Suprapubic skin (tissue), 4 donors: Measurements from ENCODE around the gene SORCS3. TPM values are rescaled to one million over a fixed set of nuclear protein-coding genes. Genes with fewer than 3 reads are reported as not detected.

Experiments used
- DNase-seq, 2 donors: peaks; one replicate each; pipeline ENCODE4 v3.0.0-alpha.2; 2019; ENCODE audit warnings: low spot score in 2 of 2
- H3K27ac ChIP-seq: fragments of 200-600 bp; sonication (generic); one replicate; pipeline ENCODE4 v1.5.1; 2019
- H3K27me3 ChIP-seq: fragments of 200-600 bp; sonication (generic); one replicate; pipeline ENCODE4 v1.5.1; 2019
- H3K36me3 ChIP-seq: fragments of 200-600 bp; sonication (generic); one replicate; pipeline ENCODE4 v1.5.1; 2019
- H3K4me1 ChIP-seq: fragments of 200-600 bp; sonication (generic); one replicate; pipeline ENCODE4 v1.5.1; 2019
- H3K4me3 ChIP-seq: fragments of 200-600 bp; sonication (generic); one replicate; pipeline ENCODE4 v1.5.1; 2019; ENCODE audit warnings: mild to moderate bottlenecking
- H3K9me3 ChIP-seq: fragments of 200-600 bp; sonication (generic); one replicate; pipeline ENCODE4 v1.5.1; 2019
- CTCF ChIP-seq, 2 donors: fragments of 200-600 bp in 1 of 2; fragments of 450-650 bp in 1 of 2; sonication (generic) in 1 of 2; IDR thresholded peaks; one replicate each; pipeline ENCODE4 v1.5.1; 2016 to 2019; ENCODE audit warnings: antibody characterized with exemption in 2 of 2, mild to moderate bottlenecking in 1 of 2, moderate library complexity in 1 of 2
- EP300 ChIP-seq: sonication (generic); formaldehyde crosslinking; IDR thresholded peaks from one replicate; pipeline ENCODE4 v1.6.1; 2017; ENCODE audit warnings: antibody characterized with exemption
- POLR2A ChIP-seq, 2 donors: fragments of 450-650 bp; IDR thresholded peaks; one replicate each; pipeline ENCODE4 v1.6.1; 2017; ENCODE audit warnings: antibody characterized with exemption in 2 of 2, mild to moderate bottlenecking in 2 of 2, moderate library complexity in 2 of 2
- POLR2AphosphoS5 ChIP-seq, 3 donors: sonication (generic); formaldehyde crosslinking; IDR thresholded peaks; one replicate each; pipeline ENCODE4 v1.6.1; 2017; ENCODE audit warnings: antibody characterized with exemption in 3 of 3
- WGBS: methylation state at CpG from one replicate; pipeline ENCODE4 v1.1.5; 2018; 5-methylcytosine and 5-hydroxymethylcytosine counted together
- total RNA-seq, 4 donors: library from RNA; depleted of rRNA; stranded (reverse); fragments of >200 nt; gene quantifications; one replicate each; pipeline ENCODE4 v1.1.0, GENCODE V29; 2016

The SORCS3 gene
- total RNA-seq, 4 donors from 2014 or later: 0.16 to 0.19 (median 0.18) TPM

- no peaks in the 10 kb centered on the region for H3K27me3 ChIP-seq
- no peak for DNase-seq
- TF ChIP-seq EP300 (no peak), POLR2AphosphoS5 (IDR thresholded peaks at IDR 0.05) (no peak), CTCF (IDR thresholded peaks at IDR 0.05) (no peak), POLR2A (IDR thresholded peaks at IDR 0.05) (no peak)
- no peaks in the 10 kb centered on the region for H3K36me3 ChIP-seq
- H3K4me1 ChIP-seq: no peaks in the 10 kb centered on the region
- H3K27ac ChIP-seq: no peak overlapping the region
- no peak overlapping the region for H3K4me3 ChIP-seq
- no peaks in the 10 kb centered on the region for H3K9me3 ChIP-seq
Observed at GRCh38 chr10:105252911-105253310, 611.8 kb downstream of the SORCS3 start.

DNA sequence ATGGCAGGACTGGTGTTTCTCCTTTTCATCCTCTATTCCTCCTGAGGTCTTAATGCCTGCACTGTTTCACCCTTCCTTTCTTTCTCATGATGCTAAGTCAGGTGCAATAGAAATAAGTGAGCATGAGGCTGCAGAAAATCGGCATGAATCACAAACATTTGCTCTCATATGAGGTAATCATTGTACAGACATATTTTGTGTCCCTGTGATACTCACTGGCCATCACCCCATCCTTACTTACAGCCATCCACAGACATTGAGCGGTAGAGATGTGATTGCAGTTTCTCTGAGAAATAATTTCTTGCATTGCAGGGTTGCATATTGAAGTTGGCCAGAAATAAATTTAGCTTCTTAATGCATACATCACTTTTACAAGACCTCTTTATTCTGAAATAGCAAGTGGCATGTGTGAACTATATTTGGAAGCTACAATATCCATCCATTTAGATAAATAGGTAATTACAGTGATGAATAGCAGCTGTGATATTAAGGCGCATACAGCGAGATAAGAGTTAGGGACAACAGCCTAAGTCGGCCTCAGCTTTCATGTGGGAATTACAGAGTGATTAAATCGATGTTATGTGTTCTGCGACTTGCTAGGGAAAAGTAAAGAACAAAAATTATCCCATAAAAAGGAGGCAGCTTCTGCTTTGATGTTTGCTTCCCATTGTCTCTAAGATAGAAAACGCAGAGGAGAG is 612.6 kb downstream of the SORCS3 start:
- H3K4me3 ChIP-seq: no peak overlapping the region
- DNase-seq: no peak
- no peaks in the 10 kb centered on the region for H3K9me3 ChIP-seq
- no peak overlapping the region for H3K27ac ChIP-seq
- H3K27me3 ChIP-seq: no peaks in the 10 kb centered on the region
- TF ChIP-seq POLR2A (IDR thresholded peaks at IDR 0.05): no peak
- TF ChIP-seq EP300: no peak
- no peak for TF ChIP-seq CTCF (IDR thresholded peaks at IDR 0.05)
- no peak for TF ChIP-seq POLR2AphosphoS5 (IDR thresholded peaks at IDR 0.05)
- H3K4me1 ChIP-seq: no peaks in the 10 kb centered on the region
- no peaks in the 10 kb centered on the region for H3K36me3 ChIP-seq
- 85% methylated on average over 8 of the region's 8 CpGs for WGBS

DNA sequence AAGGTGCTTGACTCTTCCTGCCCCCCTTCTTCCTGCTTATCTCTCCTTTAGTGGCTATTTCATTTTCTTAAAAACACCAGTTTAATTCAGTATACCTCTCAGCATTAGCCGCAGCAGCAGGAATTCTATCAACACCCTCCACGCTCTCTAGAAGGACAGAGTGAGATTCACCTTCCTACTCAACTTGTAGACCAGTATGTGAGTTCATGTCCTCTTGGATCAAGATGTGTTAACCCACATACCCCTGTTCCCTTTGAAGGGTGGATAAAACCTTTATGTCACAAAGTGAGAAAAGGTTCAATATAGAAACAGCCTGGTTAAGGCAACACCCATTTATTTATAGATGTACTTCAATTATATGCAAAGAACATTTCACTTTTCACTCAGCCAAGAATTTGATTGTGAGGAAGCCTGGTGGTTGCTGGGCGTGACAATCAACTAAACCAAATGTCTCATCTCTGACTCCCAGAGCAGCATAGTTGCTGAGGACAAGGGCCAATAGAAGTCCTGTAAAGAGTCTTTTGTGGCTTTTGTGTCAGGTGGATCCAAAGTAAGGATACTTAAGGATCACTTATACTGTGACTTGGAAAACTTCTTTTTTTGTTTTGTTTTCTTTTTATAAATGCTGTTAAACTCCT is 617.1 kb downstream of the SORCS3 start:
- H3K27me3 ChIP-seq: no peaks in the 10 kb centered on the region
- H3K4me1 ChIP-seq: no peaks in the 10 kb centered on the region
- no peaks in the 10 kb centered on the region for H3K9me3 ChIP-seq
- WGBS: 89% methylated on average over 3 of the region's 3 CpGs
- H3K27ac ChIP-seq: no peak overlapping the region
- TF ChIP-seq POLR2AphosphoS5 (IDR thresholded peaks at IDR 0.05) (no peak), POLR2A (IDR thresholded peaks at IDR 0.05) (no peak), EP300 (no peak), CTCF (IDR thresholded peaks at IDR 0.05) (no peak)
- no peak for DNase-seq
- no peaks in the 10 kb centered on the region for H3K36me3 ChIP-seq
- H3K4me3 ChIP-seq: no peak overlapping the region

DNA sequence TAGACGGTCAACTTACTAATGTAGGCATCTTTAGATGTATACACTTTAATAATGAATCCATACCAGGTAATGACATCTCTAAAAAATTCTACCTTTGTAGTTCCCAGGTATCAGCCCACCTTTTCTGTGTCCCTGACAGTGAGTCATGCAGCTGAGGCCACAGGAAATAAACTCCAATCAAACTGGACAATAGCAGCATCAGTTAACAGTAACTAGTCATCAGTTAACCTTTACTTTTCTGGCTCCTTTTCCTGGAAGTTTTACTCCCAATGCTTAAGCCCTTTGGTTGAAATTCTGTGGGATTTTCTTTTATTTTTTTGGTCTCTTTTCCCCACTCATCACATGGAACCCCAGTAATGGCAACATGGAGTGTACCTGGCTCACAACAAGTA is 617.6 kb downstream of the SORCS3 start:
- no peak for TF ChIP-seq POLR2A (IDR thresholded peaks at IDR 0.05)
- no peak for TF ChIP-seq POLR2AphosphoS5 (IDR thresholded peaks at IDR 0.05)
- no peak for TF ChIP-seq CTCF (IDR thresholded peaks at IDR 0.05)
- no peak for TF ChIP-seq EP300

GRCh38 chr10:105259201-105259600 is 618.1 kb downstream of the SORCS3 start:
- TF ChIP-seq EP300 (no peak), POLR2AphosphoS5 (IDR thresholded peaks at IDR 0.05) (no peak), CTCF (IDR thresholded peaks at IDR 0.05) (no peak), POLR2A (IDR thresholded peaks at IDR 0.05) (no peak)
- no peaks in the 10 kb centered on the region for H3K9me3 ChIP-seq
- no peak overlapping the region for H3K4me3 ChIP-seq
- H3K4me1 ChIP-seq: no peaks in the 10 kb centered on the region
- 73% methylated on average over 2 of the region's 2 CpGs for WGBS
- H3K27ac ChIP-seq: no peak overlapping the region
- H3K27me3 ChIP-seq: no peaks in the 10 kb centered on the region
- no peak for DNase-seq
- H3K36me3 ChIP-seq: no peaks in the 10 kb centered on the region

More for the DNA sequence above, 617.6 kb downstream of the SORCS3 start:
- Histone ChIP-seq H3K27ac (no peak overlapping the region), H3K4me3 (no peak overlapping the region), H3K27me3 (no peaks in the 10 kb centered on the region), H3K9me3 (no peaks in the 10 kb centered on the region), H3K36me3 (no peaks in the 10 kb centered on the region), H3K4me1 (no peaks in the 10 kb centered on the region)
- no peak for DNase-seq
- WGBS: 83% methylated on average over 1 of the region's 1 CpG
